ENCODE measurements around the gene MYRF. TPM values are rescaled to one million over a fixed set of nuclear protein-coding genes. Genes with fewer than 3 reads are reported as not detected.

Gene MYRF
- total and polyA plus RNA-seq, 2 of the 13 experiments (the other 11 are each of a cell fraction or from before 2014, with no cell fraction given) = 10.2 to 25.9 TPM

DNA sequence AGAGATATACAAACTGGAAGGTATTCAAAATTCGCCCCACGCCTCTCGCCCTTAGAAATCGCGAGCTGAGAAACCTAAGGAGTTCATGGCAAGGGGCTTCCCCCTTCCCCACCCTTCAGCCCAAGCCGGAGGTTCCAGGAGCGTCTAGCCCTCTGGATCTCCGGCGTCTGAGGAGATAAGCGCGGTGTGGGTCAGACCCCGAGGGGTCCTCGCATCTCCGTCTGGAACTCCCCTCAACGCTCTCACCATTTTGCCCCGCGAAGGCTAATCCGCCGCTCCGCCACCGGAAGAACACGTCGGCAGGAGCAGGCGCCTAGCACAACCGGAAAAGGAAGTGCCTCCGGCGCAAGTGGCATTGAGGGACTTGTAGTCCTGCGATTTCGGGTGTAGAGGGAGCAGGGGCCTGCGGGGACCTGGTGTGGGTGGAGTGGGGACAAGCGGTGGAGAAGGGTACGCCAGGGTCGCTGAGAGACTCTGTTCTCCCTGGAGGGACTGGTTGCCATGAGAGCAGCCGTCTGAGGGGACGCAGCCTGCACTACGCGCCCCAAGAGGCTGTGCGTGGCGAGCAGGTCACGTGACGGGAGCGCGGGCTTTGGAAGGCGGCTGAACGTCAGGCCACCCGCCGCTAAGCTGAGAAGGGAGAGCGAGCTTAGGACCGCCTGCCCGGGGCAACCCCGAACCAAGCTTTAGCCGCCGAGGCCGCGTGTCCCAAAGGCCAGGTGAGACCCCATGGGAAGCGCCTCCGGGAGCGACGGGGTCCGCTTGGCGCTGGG lies 40.1 kb downstream of the MYRF start, which contains the start of the genes FEN1 and TMEM258 (continued):
- TF ChIP-seq, protein P1, sequence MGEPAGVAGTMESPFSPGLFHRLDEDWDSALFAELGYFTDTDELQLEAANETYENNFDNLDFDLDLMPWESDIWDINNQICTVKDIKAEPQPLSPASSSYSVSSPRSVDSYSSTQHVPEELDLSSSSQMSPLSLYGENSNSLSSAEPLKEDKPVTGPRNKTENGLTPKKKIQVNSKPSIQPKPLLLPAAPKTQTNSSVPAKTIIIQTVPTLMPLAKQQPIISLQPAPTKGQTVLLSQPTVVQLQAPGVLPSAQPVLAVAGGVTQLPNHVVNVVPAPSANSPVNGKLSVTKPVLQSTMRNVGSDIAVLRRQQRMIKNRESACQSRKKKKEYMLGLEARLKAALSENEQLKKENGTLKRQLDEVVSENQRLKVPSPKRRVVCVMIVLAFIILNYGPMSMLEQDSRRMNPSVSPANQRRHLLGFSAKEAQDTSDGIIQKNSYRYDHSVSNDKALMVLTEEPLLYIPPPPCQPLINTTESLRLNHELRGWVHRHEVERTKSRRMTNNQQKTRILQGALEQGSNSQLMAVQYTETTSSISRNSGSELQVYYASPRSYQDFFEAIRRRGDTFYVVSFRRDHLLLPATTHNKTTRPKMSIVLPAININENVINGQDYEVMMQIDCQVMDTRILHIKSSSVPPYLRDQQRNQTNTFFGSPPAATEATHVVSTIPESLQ (CRISPR knock-in tag; conservative IDR thresholded peaks at IDR 0.05) = 0 out of 2 replicates have a peak, but pooled peaks have one; percentile 40
- TF ChIP-seq, protein P2, sequence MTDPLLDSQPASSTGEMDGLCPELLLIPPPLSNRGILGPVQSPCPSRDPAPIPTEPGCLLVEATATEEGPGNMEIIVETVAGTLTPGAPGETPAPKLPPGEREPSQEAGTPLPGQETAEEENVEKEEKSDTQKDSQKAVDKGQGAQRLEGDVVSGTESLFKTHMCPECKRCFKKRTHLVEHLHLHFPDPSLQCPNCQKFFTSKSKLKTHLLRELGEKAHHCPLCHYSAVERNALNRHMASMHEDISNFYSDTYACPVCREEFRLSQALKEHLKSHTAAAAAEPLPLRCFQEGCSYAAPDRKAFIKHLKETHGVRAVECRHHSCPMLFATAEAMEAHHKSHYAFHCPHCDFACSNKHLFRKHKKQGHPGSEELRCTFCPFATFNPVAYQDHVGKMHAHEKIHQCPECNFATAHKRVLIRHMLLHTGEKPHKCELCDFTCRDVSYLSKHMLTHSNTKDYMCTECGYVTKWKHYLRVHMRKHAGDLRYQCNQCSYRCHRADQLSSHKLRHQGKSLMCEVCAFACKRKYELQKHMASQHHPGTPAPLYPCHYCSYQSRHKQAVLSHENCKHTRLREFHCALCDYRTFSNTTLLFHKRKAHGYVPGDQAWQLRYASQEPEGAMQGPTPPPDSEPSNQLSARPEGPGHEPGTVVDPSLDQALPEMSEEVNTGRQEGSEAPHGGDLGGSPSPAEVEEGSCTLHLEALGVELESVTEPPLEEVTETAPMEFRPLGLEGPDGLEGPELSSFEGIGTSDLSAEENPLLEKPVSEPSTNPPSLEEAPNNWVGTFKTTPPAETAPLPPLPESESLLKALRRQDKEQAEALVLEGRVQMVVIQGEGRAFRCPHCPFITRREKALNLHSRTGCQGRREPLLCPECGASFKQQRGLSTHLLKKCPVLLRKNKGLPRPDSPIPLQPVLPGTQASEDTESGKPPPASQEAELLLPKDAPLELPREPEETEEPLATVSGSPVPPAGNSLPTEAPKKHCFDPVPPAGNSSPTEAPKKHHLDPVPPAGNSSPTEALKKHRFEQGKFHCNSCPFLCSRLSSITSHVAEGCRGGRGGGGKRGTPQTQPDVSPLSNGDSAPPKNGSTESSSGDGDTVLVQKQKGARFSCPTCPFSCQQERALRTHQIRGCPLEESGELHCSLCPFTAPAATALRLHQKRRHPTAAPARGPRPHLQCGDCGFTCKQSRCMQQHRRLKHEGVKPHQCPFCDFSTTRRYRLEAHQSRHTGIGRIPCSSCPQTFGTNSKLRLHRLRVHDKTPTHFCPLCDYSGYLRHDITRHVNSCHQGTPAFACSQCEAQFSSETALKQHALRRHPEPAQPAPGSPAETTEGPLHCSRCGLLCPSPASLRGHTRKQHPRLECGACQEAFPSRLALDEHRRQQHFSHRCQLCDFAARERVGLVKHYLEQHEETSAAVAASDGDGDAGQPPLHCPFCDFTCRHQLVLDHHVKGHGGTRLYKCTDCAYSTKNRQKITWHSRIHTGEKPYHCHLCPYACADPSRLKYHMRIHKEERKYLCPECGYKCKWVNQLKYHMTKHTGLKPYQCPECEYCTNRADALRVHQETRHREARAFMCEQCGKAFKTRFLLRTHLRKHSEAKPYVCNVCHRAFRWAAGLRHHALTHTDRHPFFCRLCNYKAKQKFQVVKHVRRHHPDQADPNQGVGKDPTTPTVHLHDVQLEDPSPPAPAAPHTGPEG (CRISPR knock-in tag; IDR thresholded peaks at IDR 0.05) = no peak; the same call in 1 of the 2 replicates
- TF ChIP-seq ZNF777 (CRISPR knock-in tag; IDR thresholded peaks at IDR 0.05) = peak; percentile 74
- TF ChIP-seq TEAD2 (CRISPR knock-in tag; IDR thresholded peaks at IDR 0.05) = no peak
- peak; percentile 24 for TF ChIP-seq MED8 (CRISPR knock-in tag; IDR thresholded peaks at IDR 0.05; ENCODE audit: insufficient replicate concordance)
- TF ChIP-seq, protein P3, sequence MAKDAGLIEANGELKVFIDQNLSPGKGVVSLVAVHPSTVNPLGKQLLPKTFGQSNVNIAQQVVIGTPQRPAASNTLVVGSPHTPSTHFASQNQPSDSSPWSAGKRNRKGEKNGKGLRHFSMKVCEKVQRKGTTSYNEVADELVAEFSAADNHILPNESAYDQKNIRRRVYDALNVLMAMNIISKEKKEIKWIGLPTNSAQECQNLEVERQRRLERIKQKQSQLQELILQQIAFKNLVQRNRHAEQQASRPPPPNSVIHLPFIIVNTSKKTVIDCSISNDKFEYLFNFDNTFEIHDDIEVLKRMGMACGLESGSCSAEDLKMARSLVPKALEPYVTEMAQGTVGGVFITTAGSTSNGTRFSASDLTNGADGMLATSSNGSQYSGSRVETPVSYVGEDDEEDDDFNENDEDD (CRISPR knock-in tag; IDR thresholded peaks at IDR 0.05; ENCODE audit: borderline replicate concordance) = peak; percentile 99
- TF ChIP-seq, protein P4, sequence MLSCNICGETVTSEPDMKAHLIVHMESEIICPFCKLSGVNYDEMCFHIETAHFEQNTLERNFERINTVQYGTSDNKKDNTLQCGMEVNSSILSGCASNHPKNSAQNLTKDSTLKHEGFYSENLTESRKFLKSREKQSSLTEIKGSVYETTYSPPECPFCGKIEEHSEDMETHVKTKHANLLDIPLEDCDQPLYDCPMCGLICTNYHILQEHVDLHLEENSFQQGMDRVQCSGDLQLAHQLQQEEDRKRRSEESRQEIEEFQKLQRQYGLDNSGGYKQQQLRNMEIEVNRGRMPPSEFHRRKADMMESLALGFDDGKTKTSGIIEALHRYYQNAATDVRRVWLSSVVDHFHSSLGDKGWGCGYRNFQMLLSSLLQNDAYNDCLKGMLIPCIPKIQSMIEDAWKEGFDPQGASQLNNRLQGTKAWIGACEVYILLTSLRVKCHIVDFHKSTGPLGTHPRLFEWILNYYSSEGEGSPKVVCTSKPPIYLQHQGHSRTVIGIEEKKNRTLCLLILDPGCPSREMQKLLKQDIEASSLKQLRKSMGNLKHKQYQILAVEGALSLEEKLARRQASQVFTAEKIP (CRISPR knock-in tag; IDR thresholded peaks at IDR 0.05; ENCODE audit: borderline replicate concordance) = no peak
- no peak for TF ChIP-seq EP300 (IDR thresholded peaks at IDR 0.05; ENCODE audit: low read depth in 2 of 2, low read length in 2 of 2)
- TF ChIP-seq EP300 (CRISPR knock-in tag; IDR thresholded peaks at IDR 0.05; ENCODE audit: borderline replicate concordance) = 0 out of 2 replicates have a peak, but pooled peaks have one; percentile 5
- TF ChIP-seq EZH2 (conservative IDR thresholded peaks at IDR 0.05; ENCODE audit: low read depth, low read length) = no peak
- TF ChIP-seq ZNF510 (CRISPR knock-in tag; IDR thresholded peaks at IDR 0.05; ENCODE audit: low read depth) = no peak
- peak; percentile 86 for TF ChIP-seq PHF8 (CRISPR knock-in tag; IDR thresholded peaks at IDR 0.05)
- no peak for TF ChIP-seq ZNF772 (CRISPR knock-in tag; IDR thresholded peaks at IDR 0.05)
- no peak for TF ChIP-seq ZBTB7A (CRISPR knock-in tag; IDR thresholded peaks at IDR 0.05)
- TF ChIP-seq, protein P5, sequence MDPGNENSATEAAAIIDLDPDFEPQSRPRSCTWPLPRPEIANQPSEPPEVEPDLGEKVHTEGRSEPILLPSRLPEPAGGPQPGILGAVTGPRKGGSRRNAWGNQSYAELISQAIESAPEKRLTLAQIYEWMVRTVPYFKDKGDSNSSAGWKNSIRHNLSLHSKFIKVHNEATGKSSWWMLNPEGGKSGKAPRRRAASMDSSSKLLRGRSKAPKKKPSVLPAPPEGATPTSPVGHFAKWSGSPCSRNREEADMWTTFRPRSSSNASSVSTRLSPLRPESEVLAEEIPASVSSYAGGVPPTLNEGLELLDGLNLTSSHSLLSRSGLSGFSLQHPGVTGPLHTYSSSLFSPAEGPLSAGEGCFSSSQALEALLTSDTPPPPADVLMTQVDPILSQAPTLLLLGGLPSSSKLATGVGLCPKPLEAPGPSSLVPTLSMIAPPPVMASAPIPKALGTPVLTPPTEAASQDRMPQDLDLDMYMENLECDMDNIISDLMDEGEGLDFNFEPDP (CRISPR knock-in tag; conservative IDR thresholded peaks at IDR 0.05) = no peak; the same call in 1 of the 2 replicates
- peak; percentile 94 for TF ChIP-seq NR2C2 (CRISPR knock-in tag; IDR thresholded peaks at IDR 0.05; ENCODE audit: borderline replicate concordance)

Data from HepG2 (cell line).